PC-9 (cell line): Measurements from ENCODE around the gene MBNL2. TPM values are rescaled to one million over a fixed set of nuclear protein-coding genes. Genes with fewer than 3 reads are reported as not detected.

Source experiments
- BruUV-seq: library from RNA; stranded (reverse); fragments of 400-500 nt; replicated peaks from 2 replicates; lab custom pipeline; 2021; lab: Mats Ljungman, UMichigan
- CTCF ChIA-PET: fragments of 300-600 bp; sonication (Branson Sonifier 250); formaldehyde crosslinking; loops from one replicate; lab custom pipeline; 2022; ENCODE audit warnings: antibody characterized with exemption; lab: Charles Lee
- POLR2A ChIA-PET: fragments of 300-600 bp; sonication (Branson Sonifier 250); formaldehyde crosslinking; loops from one replicate; lab custom pipeline; 2022; ENCODE audit warnings: antibody characterized with exemption; ENCODE audit not compliant: unreplicated experiment; lab: Charles Lee
- DNase-seq, 2 experiments: peaks; one replicate each; pipeline versions ENCODE4 v3.0.0 to v3.0.0-alpha.2; 2015 to 2022; ENCODE audit warnings: mixed read lengths in 1 of 2
- H2AFZ ChIP-seq: fragments of 200-600 bp; sonication (generic); 2 replicates; pipeline ENCODE4 v1.8.1; 2017; ENCODE audit warnings: antibody characterized with exemption
- H3F3A ChIP-seq: fragments of 200-600 bp; sonication (generic); 2 replicates; pipeline ENCODE4 v1.8.1; 2017; ENCODE audit warnings: antibody characterized with exemption, mild to moderate bottlenecking, low read depth; ENCODE audit not compliant: insufficient read depth
- H3K27ac ChIP-seq: fragments of 200-600 bp; sonication (generic); 2 replicates; pipeline ENCODE4 v1.6.1; 2016; ENCODE audit warnings: mixed run types
- H3K27me3 ChIP-seq: fragments of 200-600 bp; sonication (generic); 2 replicates; pipeline ENCODE4 v1.6.1; 2016; ENCODE audit warnings: low read depth, mixed run types; ENCODE audit not compliant: insufficient read depth
- H3K36me3 ChIP-seq: fragments of 200-600 bp; sonication (generic); 2 replicates; pipeline ENCODE4 v1.6.1; 2016; ENCODE audit warnings: low read depth, mixed run types
- H3K4me1 ChIP-seq: fragments of 200-600 bp; sonication (generic); replicated peaks from 2 replicates; pipeline ENCODE4 v1.6.1; 2016; ENCODE audit warnings: mixed run types; ENCODE audit not compliant: insufficient read depth
- H3K4me2 ChIP-seq: fragments of 200-600 bp; sonication (generic); 2 replicates; pipeline ENCODE4 v1.6.1; 2017; ENCODE audit warnings: mixed run types
- H3K4me3 ChIP-seq: fragments of 200-600 bp; sonication (generic); 2 replicates; pipeline ENCODE4 v1.6.1; 2016; ENCODE audit warnings: mixed run types
- H3K79me2 ChIP-seq: fragments of 200-600 bp; sonication (generic); 2 replicates; pipeline ENCODE4 v1.6.1; 2017; ENCODE audit warnings: low read depth, mixed run types
- H3K9me2 ChIP-seq: fragments of 200-600 bp; sonication (generic); 2 replicates; pipeline ENCODE4 v1.8.1; 2017; ENCODE audit warnings: mild to moderate bottlenecking; ENCODE audit not compliant: insufficient read depth
- H3K9me3 ChIP-seq: fragments of 200-600 bp; sonication (generic); 2 replicates; pipeline ENCODE4 v1.8.1; 2016; ENCODE audit warnings: low read depth; ENCODE audit not compliant: insufficient read depth
- H4K20me1 ChIP-seq: fragments of 200-600 bp; sonication (generic); 2 replicates; pipeline ENCODE4 v1.8.1; 2017; ENCODE audit not compliant: insufficient read depth
- EZH2 ChIP-seq: fragments of 200-600 bp; sonication (generic); IDR thresholded peaks from 2 replicates; pipeline ENCODE4 v1.8.0; 2017; ENCODE audit warnings: antibody characterized with exemption, low read depth
- intact Hi-C: fragments of 100-400 bp; cut with micrococcal nuclease; formaldehyde crosslinking; loops from one replicate; pipeline ENCODE4 v1.10.0; 2022; ENCODE audit not compliant: unreplicated experiment
- total RNA-seq: library from RNA; stranded (reverse); gene quantifications from 2 replicates; pipeline ENCODE4 v1.2.3, GENCODE V29; 2021
- TF ChIP-seq, protein P1 (sequence below): fragments of 200-600 bp; sonication (generic); conservative IDR thresholded peaks from 2 replicates; pipeline ENCODE4 v1.6.1; 2017; ENCODE audit warnings: mixed run types, antibody characterized with exemption, mild to moderate bottlenecking, moderate library complexity

MBNL2 gene
- total RNA-seq, 1 experiment from 2014 or later, result 91.3 TPM

DNA sequence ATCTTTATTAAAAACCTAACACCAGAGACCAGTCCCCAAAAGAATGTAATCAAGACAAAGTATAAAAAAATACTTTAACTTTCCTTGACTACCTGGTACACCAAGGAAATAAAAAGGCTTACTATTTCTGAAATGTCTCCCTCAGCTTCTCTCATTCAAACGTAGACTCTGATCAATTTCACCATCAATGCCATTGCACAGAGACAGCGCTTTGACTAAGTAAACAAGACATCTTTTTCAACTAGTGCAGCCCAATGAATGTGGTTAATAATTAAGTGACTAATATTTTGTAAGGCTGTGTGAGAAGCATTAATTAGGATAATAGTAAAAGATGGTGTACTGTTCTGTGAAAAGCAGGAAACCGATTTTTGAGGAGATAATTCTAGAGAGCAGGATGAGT, 204.6 kb downstream of the MBNL2 start:
- H4K20me1 ChIP-seq, result no peaks in the 10 kb centered on the region
- H3K27me3 ChIP-seq, result no peaks in the 10 kb centered on the region
- intact Hi-C loops, result no loop called here
- H3F3A ChIP-seq, result no peaks in the 10 kb centered on the region
- no TSS peak for BruUV-seq
- H2AFZ ChIP-seq, result no peak overlapping the region
- no peak for TF ChIP-seq EZH2
- ChIA-PET POLR2A (no interaction called here), CTCF (no interaction called here)
- H3K4me2 ChIP-seq, result no peak overlapping the region
- no peak overlapping the region for H3K4me3 ChIP-seq
- H3K9me2 ChIP-seq, result no peaks in the 10 kb centered on the region
- no peak for DNase-seq
- H3K36me3 ChIP-seq, result no peaks in the 10 kb centered on the region
- no peaks in the 10 kb centered on the region for H3K9me3 ChIP-seq
- peaks cover 2% of the 10 kb centered on the region; the same call in 1 of the 2 replicates for H3K79me2 ChIP-seq
- no peak overlapping the region for H3K27ac ChIP-seq
- peaks cover 3% of the 10 kb centered on the region for H3K4me1 ChIP-seq

- Histone ChIP-seq H3K36me3 (no peaks in the 10 kb centered on the region), H3K79me2 (peaks cover 7% of the 10 kb centered on the region; the same call in 1 of the 2 replicates), H3K9me3 (no peaks in the 10 kb centered on the region), H3K27ac (no peak overlapping the region), H3K4me1 (peaks cover 9% of the 10 kb centered on the region), H3K4me2 (no peak overlapping the region), H3K4me3 (no peak overlapping the region), H3K9me2 (no peaks in the 10 kb centered on the region), H3K27me3 (no peaks in the 10 kb centered on the region), H4K20me1 (no peaks in the 10 kb centered on the region), H3F3A (peaks cover 9% of the 10 kb centered on the region), H2AFZ (no peak overlapping the region)
- intact Hi-C loops, result loop anchor here (10.0 kb wide), 1 partner anchor 145 kb away; no protein-coding TSS in a partner anchor
- ChIA-PET CTCF (no interaction called here), POLR2A (no interaction called here)
- BruUV-seq, result no TSS peak
- TF ChIP-seq, protein P1, sequence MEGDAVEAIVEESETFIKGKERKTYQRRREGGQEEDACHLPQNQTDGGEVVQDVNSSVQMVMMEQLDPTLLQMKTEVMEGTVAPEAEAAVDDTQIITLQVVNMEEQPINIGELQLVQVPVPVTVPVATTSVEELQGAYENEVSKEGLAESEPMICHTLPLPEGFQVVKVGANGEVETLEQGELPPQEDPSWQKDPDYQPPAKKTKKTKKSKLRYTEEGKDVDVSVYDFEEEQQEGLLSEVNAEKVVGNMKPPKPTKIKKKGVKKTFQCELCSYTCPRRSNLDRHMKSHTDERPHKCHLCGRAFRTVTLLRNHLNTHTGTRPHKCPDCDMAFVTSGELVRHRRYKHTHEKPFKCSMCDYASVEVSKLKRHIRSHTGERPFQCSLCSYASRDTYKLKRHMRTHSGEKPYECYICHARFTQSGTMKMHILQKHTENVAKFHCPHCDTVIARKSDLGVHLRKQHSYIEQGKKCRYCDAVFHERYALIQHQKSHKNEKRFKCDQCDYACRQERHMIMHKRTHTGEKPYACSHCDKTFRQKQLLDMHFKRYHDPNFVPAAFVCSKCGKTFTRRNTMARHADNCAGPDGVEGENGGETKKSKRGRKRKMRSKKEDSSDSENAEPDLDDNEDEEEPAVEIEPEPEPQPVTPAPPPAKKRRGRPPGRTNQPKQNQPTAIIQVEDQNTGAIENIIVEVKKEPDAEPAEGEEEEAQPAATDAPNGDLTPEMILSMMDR, result no peak
- TF ChIP-seq EZH2, result no peak
- no peak for DNase-seq
Measured at GRCh38 chr13:97429681-97430081, 207.5 kb downstream of the MBNL2 start.

DNA sequence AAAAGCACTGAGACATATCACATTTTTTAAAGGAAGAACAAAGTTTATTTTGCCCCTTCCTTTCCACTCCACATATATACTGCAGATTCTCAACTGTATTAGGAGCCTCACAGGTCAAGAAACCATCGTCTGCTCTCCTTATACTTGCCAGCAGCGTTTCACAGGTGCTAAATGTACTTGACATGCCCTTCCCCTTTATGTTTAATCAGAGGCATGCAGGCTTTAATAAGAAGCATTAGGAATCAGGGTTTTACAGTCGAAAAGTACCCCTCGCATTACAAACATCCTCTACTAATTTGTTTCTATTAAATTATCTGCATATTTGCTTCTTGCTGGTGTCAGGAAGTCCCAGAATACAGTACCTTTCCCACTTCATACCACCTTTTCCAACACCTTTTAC, 208.2 kb downstream of the MBNL2 start:
- H2AFZ ChIP-seq, result no peak overlapping the region
- H3K36me3 ChIP-seq, result no peaks in the 10 kb centered on the region
- TF ChIP-seq, protein P1, result no peak
- TF ChIP-seq EZH2, result no peak
- H3K4me1 ChIP-seq, result peaks cover 13% of the 10 kb centered on the region
- H3K9me2 ChIP-seq, result no peaks in the 10 kb centered on the region
- H3K27ac ChIP-seq, result no peak overlapping the region
- no peak overlapping the region for H3K4me3 ChIP-seq
- no peaks in the 10 kb centered on the region for H4K20me1 ChIP-seq
- no TSS peak for BruUV-seq
- intact Hi-C loops, result loop anchor here (10.0 kb wide), 1 partner anchor 145 kb away; no protein-coding TSS in a partner anchor
- peaks cover 12% of the 10 kb centered on the region; the same call in 1 of the 2 replicates for H3K79me2 ChIP-seq
- peaks cover 12% of the 10 kb centered on the region for H3F3A ChIP-seq
- no peaks in the 10 kb centered on the region for H3K9me3 ChIP-seq
- CTCF ChIA-PET, result no interaction called here
- H3K27me3 ChIP-seq, result no peaks in the 10 kb centered on the region
- no peak overlapping the region for H3K4me2 ChIP-seq
- DNase-seq, result no peak
- POLR2A ChIA-PET, result no interaction called here
